ENCODE data around the gene RNGTT. TPM values are rescaled to one million over a fixed set of nuclear protein-coding genes. Genes with fewer than 3 reads are reported as not detected.

RNGTT gene
- polyA plus RNA-seq, 1 donor (not counting 4 experiments of a cell fraction or from before 2014, with no cell fraction given): 9.7 TPM

DNA sequence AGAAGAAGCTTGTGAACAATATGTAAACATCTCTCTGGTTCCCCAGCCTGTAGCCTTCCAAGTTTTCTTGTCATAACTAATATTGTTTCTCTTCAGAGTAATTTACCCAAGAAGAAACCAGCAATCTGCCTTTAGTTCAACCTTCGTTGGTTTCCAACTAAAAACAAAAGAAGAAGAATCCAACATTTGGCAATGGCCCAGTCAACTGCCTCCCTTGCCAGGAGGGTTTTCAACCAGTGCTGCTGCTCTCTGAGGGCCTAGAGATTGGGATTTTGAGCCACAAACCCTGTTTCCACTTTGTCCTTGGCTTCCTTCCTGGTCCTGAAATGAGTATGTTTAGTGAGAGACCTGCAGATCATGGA, 401.5 kb downstream of the RNGTT start:
- TF ChIP-seq EZH2 (IDR thresholded peaks at IDR 0.05; ENCODE audit: low read length): no peak
- TF ChIP-seq, protein P1, sequence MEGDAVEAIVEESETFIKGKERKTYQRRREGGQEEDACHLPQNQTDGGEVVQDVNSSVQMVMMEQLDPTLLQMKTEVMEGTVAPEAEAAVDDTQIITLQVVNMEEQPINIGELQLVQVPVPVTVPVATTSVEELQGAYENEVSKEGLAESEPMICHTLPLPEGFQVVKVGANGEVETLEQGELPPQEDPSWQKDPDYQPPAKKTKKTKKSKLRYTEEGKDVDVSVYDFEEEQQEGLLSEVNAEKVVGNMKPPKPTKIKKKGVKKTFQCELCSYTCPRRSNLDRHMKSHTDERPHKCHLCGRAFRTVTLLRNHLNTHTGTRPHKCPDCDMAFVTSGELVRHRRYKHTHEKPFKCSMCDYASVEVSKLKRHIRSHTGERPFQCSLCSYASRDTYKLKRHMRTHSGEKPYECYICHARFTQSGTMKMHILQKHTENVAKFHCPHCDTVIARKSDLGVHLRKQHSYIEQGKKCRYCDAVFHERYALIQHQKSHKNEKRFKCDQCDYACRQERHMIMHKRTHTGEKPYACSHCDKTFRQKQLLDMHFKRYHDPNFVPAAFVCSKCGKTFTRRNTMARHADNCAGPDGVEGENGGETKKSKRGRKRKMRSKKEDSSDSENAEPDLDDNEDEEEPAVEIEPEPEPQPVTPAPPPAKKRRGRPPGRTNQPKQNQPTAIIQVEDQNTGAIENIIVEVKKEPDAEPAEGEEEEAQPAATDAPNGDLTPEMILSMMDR (optimal IDR thresholded peaks at IDR 0.05 in 1 of 3, IDR thresholded peaks at IDR 0.05 in 1 of 3, conservative IDR thresholded peaks at IDR 0.05 in 1 of 3; ENCODE audit: extremely low read depth in 1 of 3, insufficient read depth in 2 of 3, low read length in 3 of 3): no peak
- H2AFZ ChIP-seq (ENCODE audit: control insufficient read depth, low read length): no peak overlapping the region
- no peak overlapping the region for H3K4me2 ChIP-seq (ENCODE audit: control insufficient read depth, extremely low read depth, insufficient read depth, low read depth, low read length)
- no peaks in the 10 kb centered on the region for H3K27me3 ChIP-seq (ENCODE audit: control insufficient read depth, extremely low read depth, insufficient read depth, low read length)
- no peaks in the 10 kb centered on the region for H3K9me3 ChIP-seq (ENCODE audit: control insufficient read depth, low read depth, low read length)
- H3K9ac ChIP-seq (ENCODE audit: control insufficient read depth, extremely low read depth, insufficient read depth, low read length): no peak overlapping the region
- no peaks in the 10 kb centered on the region for H4K20me1 ChIP-seq (ENCODE audit: control insufficient read depth, extremely low read depth, insufficient read depth, low read length)
- DNase-seq (ENCODE audit: low read depth, low spot score) (no peak), FAIRE-seq (no peak)
- no peaks in the 10 kb centered on the region for H3K36me3 ChIP-seq (ENCODE audit: control insufficient read depth in 2 of 2, extremely low read depth in 1 of 2, insufficient read depth in 2 of 2, low read length in 2 of 2)
- no peaks in the 10 kb centered on the region for H3K9me1 ChIP-seq (ENCODE audit: control insufficient read depth, extremely low read depth, insufficient read depth, low read length)
- H3K4me1 ChIP-seq (ENCODE audit: control insufficient read depth, extremely low read depth, insufficient read depth, low read length): no peaks in the 10 kb centered on the region
- no peak overlapping the region for H3K4me3 ChIP-seq (ENCODE audit: control insufficient read depth in 2 of 3, extremely low read depth in 1 of 3, insufficient read depth in 2 of 3, low read depth in 1 of 3, low read length in 3 of 3)
- no peaks in the 10 kb centered on the region for H3K79me2 ChIP-seq (ENCODE audit: control insufficient read depth, insufficient read depth, low read length)
- dilution Hi-C loops (cut with MboI; ENCODE audit: extremely low pct_ligation_motif_present, low sequenced_read_pairs): no loop called here
- H3K27ac ChIP-seq (ENCODE audit: control insufficient read depth, insufficient read depth, low read length): no peak overlapping the region

DNA sequence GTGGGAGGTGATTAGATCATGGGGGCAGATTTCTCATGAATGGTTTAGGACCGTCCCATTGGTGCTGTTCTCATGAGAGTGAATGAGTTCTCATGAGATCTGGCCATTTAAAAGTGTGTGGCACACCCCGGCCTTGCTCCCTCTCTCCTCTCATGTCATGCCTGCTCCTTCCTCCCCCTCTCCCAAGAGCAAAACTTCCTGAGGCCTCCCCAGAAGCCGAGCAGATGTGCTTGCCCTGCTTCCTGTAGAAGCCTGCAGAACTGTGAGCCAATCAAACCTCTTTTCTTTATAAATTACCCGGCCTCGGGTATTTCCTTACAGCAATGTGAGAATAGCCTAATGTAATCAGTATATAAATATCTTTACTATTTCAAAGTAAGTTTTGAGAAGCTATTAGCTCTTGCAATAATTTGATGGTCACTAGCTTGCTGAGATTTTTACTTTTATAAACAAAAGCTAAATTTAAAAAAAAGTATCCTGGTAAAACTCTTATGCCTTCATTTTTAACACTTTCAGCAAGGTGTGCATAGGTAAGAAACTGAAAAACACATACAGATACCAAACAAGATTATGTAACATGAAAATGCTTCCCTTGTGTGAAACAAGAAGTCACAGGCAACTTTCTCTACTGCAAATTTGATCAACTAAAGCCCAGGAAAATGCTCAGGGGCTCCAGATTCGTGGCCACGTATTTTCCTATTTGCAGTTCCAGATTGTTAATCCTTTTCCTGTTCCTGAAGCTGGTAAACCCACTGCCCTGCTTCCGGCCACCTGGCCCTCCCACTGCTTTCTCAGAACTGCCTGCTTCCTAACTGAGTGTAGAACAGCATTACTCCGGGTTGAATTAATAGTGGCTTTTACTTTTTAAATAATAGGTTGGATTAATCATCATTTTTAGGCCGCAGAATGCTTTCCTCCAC, 402.1 kb downstream of the RNGTT start:
- FAIRE-seq: no peak
- H3K9me3 ChIP-seq (ENCODE audit: control insufficient read depth, low read depth, low read length): no peaks in the 10 kb centered on the region
- dilution Hi-C loops (cut with MboI; ENCODE audit: extremely low pct_ligation_motif_present, low sequenced_read_pairs): no loop called here
- H3K9me1 ChIP-seq (ENCODE audit: control insufficient read depth, extremely low read depth, insufficient read depth, low read length): no peaks in the 10 kb centered on the region
- H3K79me2 ChIP-seq (ENCODE audit: control insufficient read depth, insufficient read depth, low read length): no peaks in the 10 kb centered on the region
- no peaks in the 10 kb centered on the region for H3K27me3 ChIP-seq (ENCODE audit: control insufficient read depth, extremely low read depth, insufficient read depth, low read length)
- no peak overlapping the region for H3K27ac ChIP-seq (ENCODE audit: control insufficient read depth, insufficient read depth, low read length)
- no peaks in the 10 kb centered on the region for H3K4me1 ChIP-seq (ENCODE audit: control insufficient read depth, extremely low read depth, insufficient read depth, low read length)
- no peak overlapping the region for H3K4me2 ChIP-seq (ENCODE audit: control insufficient read depth, extremely low read depth, insufficient read depth, low read depth, low read length)
- no peak overlapping the region for H3K9ac ChIP-seq (ENCODE audit: control insufficient read depth, extremely low read depth, insufficient read depth, low read length)
- DNase-seq (ENCODE audit: low read depth, low spot score): no peak
- TF ChIP-seq EZH2 (IDR thresholded peaks at IDR 0.05; ENCODE audit: low read length): no peak
- TF ChIP-seq, protein P1 (optimal IDR thresholded peaks at IDR 0.05 in 1 of 3, IDR thresholded peaks at IDR 0.05 in 1 of 3, conservative IDR thresholded peaks at IDR 0.05 in 1 of 3; ENCODE audit: extremely low read depth in 1 of 3, insufficient read depth in 2 of 3, low read length in 3 of 3): no peak
- no peaks in the 10 kb centered on the region for H4K20me1 ChIP-seq (ENCODE audit: control insufficient read depth, extremely low read depth, insufficient read depth, low read length)
- H2AFZ ChIP-seq (ENCODE audit: control insufficient read depth, low read length): no peak overlapping the region
- H3K36me3 ChIP-seq (ENCODE audit: control insufficient read depth in 2 of 2, extremely low read depth in 1 of 2, insufficient read depth in 2 of 2, low read length in 2 of 2): no peaks in the 10 kb centered on the region
- H3K4me3 ChIP-seq (ENCODE audit: control insufficient read depth in 2 of 3, extremely low read depth in 1 of 3, insufficient read depth in 2 of 3, low read depth in 1 of 3, low read length in 3 of 3): no peak overlapping the region

Small RNAs within 50 kb of the gene (small RNA-seq; reads per million reads assigned to genes)
- 0 reads per million in 3 experiments for gene AL079342.1 (ENCODE audit: insufficient read length in 3 of 3, low read depth in 3 of 3, low replicate concordance in 1 of 3)
- 0 reads per million in 3 experiments for gene RF00045 (ENCODE audit: insufficient read length in 3 of 3, low read depth in 3 of 3, low replicate concordance in 1 of 3)

Other genes starting within 250 kb of the RNGTT start
- gene PNRC1, start 117.1 kb upstream of the RNGTT start, polyA plus RNA-seq: 7.1 to 34.6 TPM (median 19.5 TPM) in 3 replicates
- 0.16 to 0.28 TPM (median 0.19 TPM) in 3 replicates for gene SRSF12, start 154.5 kb upstream of the RNGTT start, polyA plus RNA-seq
- 2.7 to 7.9 TPM (median 5.6 TPM) in 3 replicates for gene PM20D2, start 182.4 kb upstream of the RNGTT start, polyA plus RNA-seq